BE2C (cell line): ENCODE results near the gene TCEA3.

Experiments
- DNase-seq: peaks from one replicate; pipeline ENCODE4 v3.0.0-alpha.2; 2020
- H3K27me3 ChIP-seq: fragments of 250-450 bp; sonication (Bioruptor Pico); 2 replicates; pipeline ENCODE4 v1.5.1; 2020; ENCODE audit warnings: mild to moderate bottlenecking
- H3K36me3 ChIP-seq: fragments of 250-450 bp; sonication (Bioruptor Pico); 2 replicates; pipeline ENCODE4 v1.5.1; 2020; ENCODE audit warnings: mild to moderate bottlenecking
- H3K4me1 ChIP-seq: fragments of 250-450 bp; sonication (Bioruptor Pico); 2 replicates; pipeline ENCODE4 v1.5.1; 2020
- H3K4me3 ChIP-seq: 2 replicates; pipeline ENCODE4 v1.5.1; 2011; ENCODE audit warnings: low read depth, low read length
- H3K9me3 ChIP-seq: fragments of 250-450 bp; sonication (Bioruptor Pico); 2 replicates; pipeline ENCODE4 v1.5.1; 2020
- TF ChIP-seq, protein P1 (sequence below): IDR thresholded peaks from 2 replicates; pipeline ENCODE4 v1.5.1; 2012; ENCODE audit warnings: mild to moderate bottlenecking, low read depth, low read length

The TCEA3 gene

DNA sequence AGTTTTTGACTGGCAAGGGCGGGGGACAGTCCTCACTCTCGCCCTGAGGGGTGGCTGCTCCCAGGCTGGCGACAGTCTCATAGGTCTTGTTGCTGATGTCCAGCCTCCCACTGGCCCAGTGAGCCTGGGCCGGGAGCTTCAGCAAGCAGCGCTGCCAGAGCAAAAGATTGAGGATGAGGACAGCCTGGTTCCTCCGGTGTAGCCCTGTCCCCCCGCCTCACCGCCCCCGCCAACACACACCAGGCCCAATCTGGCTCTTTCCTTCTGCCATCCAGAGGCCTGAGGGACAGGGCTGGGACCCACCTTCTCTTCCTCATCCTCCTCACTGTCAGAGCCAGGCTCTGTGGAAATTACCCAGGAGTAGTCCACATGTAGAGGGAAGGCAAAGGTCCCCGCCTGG is 8.6 kb upstream of the TCEA3 start:
- no peaks in the 10 kb centered on the region for H3K9me3 ChIP-seq
- no peaks in the 10 kb centered on the region for H3K36me3 ChIP-seq
- H3K4me3 ChIP-seq = no peak overlapping the region
- DNase-seq = no peak
- no peaks in the 10 kb centered on the region for H3K27me3 ChIP-seq
- TF ChIP-seq, protein P1, sequence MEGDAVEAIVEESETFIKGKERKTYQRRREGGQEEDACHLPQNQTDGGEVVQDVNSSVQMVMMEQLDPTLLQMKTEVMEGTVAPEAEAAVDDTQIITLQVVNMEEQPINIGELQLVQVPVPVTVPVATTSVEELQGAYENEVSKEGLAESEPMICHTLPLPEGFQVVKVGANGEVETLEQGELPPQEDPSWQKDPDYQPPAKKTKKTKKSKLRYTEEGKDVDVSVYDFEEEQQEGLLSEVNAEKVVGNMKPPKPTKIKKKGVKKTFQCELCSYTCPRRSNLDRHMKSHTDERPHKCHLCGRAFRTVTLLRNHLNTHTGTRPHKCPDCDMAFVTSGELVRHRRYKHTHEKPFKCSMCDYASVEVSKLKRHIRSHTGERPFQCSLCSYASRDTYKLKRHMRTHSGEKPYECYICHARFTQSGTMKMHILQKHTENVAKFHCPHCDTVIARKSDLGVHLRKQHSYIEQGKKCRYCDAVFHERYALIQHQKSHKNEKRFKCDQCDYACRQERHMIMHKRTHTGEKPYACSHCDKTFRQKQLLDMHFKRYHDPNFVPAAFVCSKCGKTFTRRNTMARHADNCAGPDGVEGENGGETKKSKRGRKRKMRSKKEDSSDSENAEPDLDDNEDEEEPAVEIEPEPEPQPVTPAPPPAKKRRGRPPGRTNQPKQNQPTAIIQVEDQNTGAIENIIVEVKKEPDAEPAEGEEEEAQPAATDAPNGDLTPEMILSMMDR = no peak
- no peaks in the 10 kb centered on the region for H3K4me1 ChIP-seq

DNA sequence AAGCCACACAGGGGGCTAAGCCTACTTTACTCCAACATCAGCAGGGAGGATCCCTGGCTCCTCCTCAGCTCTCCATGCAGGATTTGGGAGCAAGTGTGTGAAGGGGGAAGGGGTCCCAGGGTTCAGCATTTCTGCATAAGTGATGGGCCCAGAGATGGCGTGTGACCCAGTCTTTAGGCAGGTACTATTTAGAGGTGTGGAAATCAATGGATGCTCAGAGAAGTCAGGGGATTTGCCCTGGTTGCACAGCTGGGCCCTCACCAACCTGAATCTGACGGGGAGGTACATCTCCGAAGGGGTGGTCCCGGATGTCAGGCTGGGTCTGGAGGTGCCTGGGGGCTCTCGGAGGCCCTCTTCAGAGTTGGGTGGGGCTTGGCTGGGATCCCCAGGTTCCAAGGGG is 6.9 kb upstream of the TCEA3 start:
- Histone ChIP-seq H3K4me1 (no peaks in the 10 kb centered on the region), H3K4me3 (no peak overlapping the region), H3K27me3 (no peaks in the 10 kb centered on the region), H3K9me3 (no peaks in the 10 kb centered on the region), H3K36me3 (no peaks in the 10 kb centered on the region)
- TF ChIP-seq, protein P1 = no peak
- DNase-seq = no peak

DNA sequence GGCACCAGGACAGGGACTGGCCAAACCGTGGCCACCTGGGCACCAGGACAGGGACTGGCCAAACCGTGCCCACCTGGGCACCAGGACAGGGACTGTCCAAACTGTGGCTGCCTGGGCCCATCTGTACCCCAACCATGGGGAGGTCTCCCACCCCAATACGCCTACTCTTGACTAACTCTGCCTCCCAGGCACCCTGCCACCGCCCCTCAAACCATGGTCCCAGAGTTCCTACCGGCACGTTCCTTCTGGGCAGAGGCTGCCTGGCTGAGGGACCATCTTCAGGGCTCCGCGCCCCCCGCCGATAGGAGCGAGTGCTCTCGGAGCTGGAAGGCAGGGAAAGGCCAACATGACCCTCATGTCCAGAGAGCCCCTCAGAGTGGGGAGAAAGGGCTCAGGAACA is 6.3 kb upstream of the TCEA3 start:
- H3K36me3 ChIP-seq = no peaks in the 10 kb centered on the region
- no peaks in the 10 kb centered on the region for H3K27me3 ChIP-seq
- H3K4me1 ChIP-seq = no peaks in the 10 kb centered on the region
- no peaks in the 10 kb centered on the region for H3K9me3 ChIP-seq
- TF ChIP-seq, protein P1 = no peak
- DNase-seq = no peak
- H3K4me3 ChIP-seq = no peak overlapping the region

DNA sequence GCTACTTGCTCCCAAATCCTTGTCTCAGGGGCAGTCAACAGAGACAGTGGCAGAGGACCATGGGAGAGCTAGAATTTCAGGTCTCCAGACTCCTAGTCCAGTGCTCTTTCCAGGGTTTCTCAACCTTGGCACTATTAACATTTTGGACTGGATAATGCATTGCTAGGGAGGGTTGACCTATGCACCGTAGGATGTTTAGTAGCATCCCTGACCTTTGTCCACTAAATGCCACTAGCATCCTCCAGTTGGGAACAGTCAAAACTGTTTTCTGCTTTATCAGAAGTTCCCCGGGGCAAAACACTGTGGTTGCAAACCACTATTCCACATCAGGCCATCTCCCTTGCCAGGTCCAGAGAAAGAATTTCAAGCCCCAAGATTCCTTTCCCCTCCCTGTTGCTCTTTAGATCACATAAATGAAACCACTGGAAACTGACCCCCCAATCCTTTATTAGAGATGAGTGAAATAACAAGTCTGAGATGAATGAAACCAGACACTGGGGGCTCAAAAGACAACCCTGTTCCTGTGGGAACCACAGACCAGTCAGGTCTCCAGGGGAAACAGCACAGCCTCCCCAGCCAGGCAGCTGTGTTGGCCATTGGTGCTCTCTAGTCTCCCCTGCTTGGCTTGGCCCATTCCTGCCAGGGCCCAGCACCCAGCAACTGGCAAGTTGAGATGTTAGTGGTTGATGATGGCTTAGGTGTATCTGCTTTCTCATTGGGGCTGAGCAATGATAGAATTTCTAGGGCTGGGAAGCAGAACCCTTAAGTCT is 3.8 kb upstream of the TCEA3 start:
- Histone ChIP-seq H3K4me1 (peaks cover 2% of the 10 kb centered on the region), H3K9me3 (no peaks in the 10 kb centered on the region), H3K36me3 (no peaks in the 10 kb centered on the region), H3K4me3 (no peak overlapping the region), H3K27me3 (no peaks in the 10 kb centered on the region)
- no peak for DNase-seq
- TF ChIP-seq, protein P1 = no peak

DNA sequence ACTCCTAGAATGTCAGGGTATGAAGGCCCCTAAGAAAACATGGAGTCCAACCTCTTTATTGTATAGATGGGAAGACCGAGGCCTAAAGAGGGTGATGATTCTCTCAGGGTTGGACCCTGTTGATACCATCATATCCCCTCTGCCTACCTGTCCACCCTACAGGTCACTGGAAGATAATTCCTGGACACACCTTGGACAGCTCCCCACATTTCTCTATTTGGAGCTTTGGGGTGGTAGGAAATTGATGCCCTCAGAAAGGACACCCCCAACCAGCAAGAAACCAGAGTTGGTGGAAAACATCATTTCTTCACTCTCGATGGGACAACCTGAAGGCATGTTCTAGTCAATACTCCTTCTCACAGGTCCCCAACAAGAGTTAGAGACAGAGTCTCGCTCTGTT is 3.0 kb upstream of the TCEA3 start:
- Histone ChIP-seq H3K36me3 (no peaks in the 10 kb centered on the region), H3K9me3 (no peaks in the 10 kb centered on the region), H3K27me3 (no peaks in the 10 kb centered on the region), H3K4me1 (peaks cover 9% of the 10 kb centered on the region), H3K4me3 (no peak overlapping the region)
- DNase-seq = no peak
- TF ChIP-seq, protein P1 = no peak

DNA sequence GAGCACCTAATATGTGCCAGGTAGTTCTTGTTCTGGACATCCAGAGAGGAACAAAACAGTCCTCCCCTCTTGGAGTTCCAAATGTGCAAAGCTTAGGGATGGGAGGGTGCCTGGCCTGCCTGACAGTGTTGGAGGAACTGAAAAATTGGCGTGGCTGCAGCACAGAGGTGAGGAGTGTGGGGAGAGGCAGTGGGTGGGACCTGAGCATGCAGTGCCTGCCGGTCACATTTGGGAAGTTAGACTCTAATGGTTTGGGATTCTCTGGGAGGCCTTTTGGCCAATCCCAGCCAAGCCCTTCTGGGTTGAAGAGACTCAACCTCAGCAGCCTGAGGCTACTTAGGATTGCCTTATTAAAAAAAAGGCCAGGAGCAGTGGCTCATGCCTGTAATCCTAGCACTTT is 2.3 kb upstream of the TCEA3 start:
- no peak for DNase-seq
- Histone ChIP-seq H3K4me1 (peaks cover 13% of the 10 kb centered on the region), H3K4me3 (no peak overlapping the region), H3K36me3 (no peaks in the 10 kb centered on the region), H3K9me3 (no peaks in the 10 kb centered on the region), H3K27me3 (no peaks in the 10 kb centered on the region)
- TF ChIP-seq, protein P1 = no peak
